HAP-1 (cell line): Measurements from ENCODE around the gene PHLPP1.

Experiments used
- DNase-seq, 2 experiments: peaks; one replicate each; pipeline ENCODE4 v3.0.0-alpha.2; 2016 to 2020; ENCODE audit warnings: low spot score in 2 of 2
- H3K27me3 ChIP-seq: fragments of 250-450 bp; sonication (Bioruptor Pico); 2 replicates; pipeline ENCODE4 v1.5.1; 2020; ENCODE audit warnings: low read depth, mild to moderate bottlenecking, moderate library complexity
- H3K36me3 ChIP-seq: fragments of 250-450 bp; sonication (Bioruptor Pico); replicated peaks from 2 replicates; pipeline ENCODE4 v1.5.1; 2020; ENCODE audit warnings: mild to moderate bottlenecking
- H3K4me1 ChIP-seq: fragments of 250-450 bp; sonication (Bioruptor Pico); 2 replicates; pipeline ENCODE4 v1.5.1; 2020; ENCODE audit warnings: mild to moderate bottlenecking
- H3K4me3 ChIP-seq: fragments of 250-450 bp; sonication (Bioruptor Pico); 2 replicates; pipeline ENCODE4 v1.5.1; 2020; ENCODE audit warnings: mild to moderate bottlenecking, moderate library complexity
- H3K9me3 ChIP-seq: fragments of 250-450 bp; sonication (Bioruptor Pico); 2 replicates; pipeline ENCODE4 v1.5.1; 2020; ENCODE audit warnings: mild to moderate bottlenecking, moderate library complexity
- in situ Hi-C: fragments of 300-500 bp; cut with MboI; formaldehyde crosslinking; loops from 3 replicates; pipeline ENCODE4 v1.14.3; 2020; ENCODE audit warnings: low sequenced_read_pairs, inconsistent platforms, mixed read lengths

Gene PHLPP1

DNA sequence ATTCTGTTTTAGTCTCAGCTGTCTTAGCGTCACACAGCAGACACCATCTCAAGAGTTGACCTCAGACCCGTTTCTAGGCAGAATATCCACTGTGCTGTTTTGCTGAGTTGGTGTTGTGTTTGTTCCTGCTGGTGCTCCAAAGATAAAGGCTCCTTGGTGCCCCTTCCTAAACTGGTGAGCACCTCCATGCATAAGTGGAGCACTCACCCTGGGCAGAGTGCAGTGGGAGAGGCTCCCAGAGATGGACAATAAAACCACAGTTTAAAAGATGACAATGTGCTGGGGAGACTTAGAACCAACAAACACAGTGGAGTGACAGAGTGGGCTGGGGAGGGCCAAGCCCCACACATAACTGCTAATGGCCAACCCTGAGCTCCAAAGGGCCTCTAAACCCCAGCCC, 271.1 kb downstream of the PHLPP1 start:
- no peak for DNase-seq
- no peaks in the 10 kb centered on the region for H3K27me3 ChIP-seq
- peaks cover 3% of the 10 kb centered on the region; the same call in 1 of the 2 replicates for H3K4me1 ChIP-seq
- H3K4me3 ChIP-seq, result no peak overlapping the region
- no peaks in the 10 kb centered on the region for H3K9me3 ChIP-seq
- no peaks in the 10 kb centered on the region for H3K36me3 ChIP-seq
- in situ Hi-C loops, result loop anchor here (25.0 kb wide), 1 partner anchor 799 kb away; the partner anchor contains the start of genes PIGN and RELCH

DNA sequence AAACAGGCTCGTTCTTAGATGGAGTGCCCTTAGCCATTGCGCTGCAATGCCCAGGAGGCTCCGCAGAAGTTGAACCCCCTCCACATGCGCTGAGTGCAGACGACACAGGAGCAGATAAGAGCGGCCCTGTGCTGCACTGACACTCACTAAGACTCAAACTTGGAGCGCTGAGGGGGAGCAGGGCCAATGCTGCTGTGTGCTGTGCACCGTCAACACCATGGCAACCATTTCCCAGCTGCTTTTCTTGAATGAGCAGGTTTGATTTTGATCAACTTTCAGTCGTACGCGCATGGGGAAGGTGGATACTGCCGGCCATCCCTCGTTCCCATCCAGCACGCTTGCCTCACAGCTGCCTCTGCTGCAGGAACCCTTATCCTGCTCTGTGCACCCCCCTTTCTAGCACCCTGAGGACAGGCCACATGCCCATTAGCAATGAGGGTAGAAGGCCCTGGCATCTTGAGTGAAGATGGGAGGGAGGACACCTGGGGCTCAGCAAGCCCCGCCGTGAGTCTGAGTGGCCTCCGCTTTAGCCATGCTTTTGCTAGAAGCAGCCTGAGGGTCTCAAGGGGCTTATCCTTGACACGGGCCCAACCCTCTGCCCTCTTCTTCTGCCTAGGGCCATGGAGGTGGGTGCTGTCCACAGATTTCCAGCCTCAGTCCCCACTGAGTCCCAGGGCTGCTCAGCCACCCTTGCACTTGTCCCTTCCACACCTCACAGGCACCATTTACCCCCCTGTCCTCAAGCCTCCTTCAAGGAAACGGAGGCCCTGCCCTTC, 271.9 kb downstream of the PHLPP1 start:
- in situ Hi-C loops, result loop anchor here (25.0 kb wide), 1 partner anchor 800 kb away; the partner anchor contains the start of genes PIGN and RELCH
- no peaks in the 10 kb centered on the region for H3K9me3 ChIP-seq
- H3K4me1 ChIP-seq, result peaks cover 3% of the 10 kb centered on the region; the same call in 1 of the 2 replicates
- no peaks in the 10 kb centered on the region for H3K36me3 ChIP-seq
- DNase-seq, result no peak
- H3K27me3 ChIP-seq, result no peaks in the 10 kb centered on the region
- no peak overlapping the region for H3K4me3 ChIP-seq

DNA sequence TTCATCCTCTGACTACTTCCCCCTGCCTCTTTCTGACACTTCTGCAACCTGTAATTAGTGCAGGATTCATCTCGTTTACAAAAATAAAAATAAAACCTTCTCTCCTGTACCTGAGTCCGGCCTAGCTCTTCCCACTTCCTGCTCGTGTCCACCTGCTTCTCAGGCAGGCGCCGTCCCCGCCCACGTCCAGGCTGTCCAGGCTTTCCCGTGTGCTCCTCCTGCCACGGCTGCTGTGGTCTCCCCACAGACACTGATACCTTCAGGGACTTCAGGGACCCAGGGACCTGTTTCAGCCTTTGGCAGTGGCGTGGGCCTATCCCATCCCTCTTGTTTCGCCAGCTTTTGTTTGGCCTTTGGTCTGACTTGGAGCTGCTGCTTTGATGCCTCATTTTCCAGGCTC, 272.5 kb downstream of the PHLPP1 start:
- H3K9me3 ChIP-seq, result no peaks in the 10 kb centered on the region
- H3K36me3 ChIP-seq, result no peaks in the 10 kb centered on the region
- in situ Hi-C loops, result loop anchor here (25.0 kb wide), 1 partner anchor 801 kb away; the partner anchor contains the start of genes PIGN and RELCH
- H3K4me1 ChIP-seq, result 0 out of 2 replicates have a peak, but pooled peaks cover 3% of the 10 kb centered on the region
- H3K4me3 ChIP-seq, result no peak overlapping the region
- DNase-seq, result no peak
- H3K27me3 ChIP-seq, result no peaks in the 10 kb centered on the region

DNA sequence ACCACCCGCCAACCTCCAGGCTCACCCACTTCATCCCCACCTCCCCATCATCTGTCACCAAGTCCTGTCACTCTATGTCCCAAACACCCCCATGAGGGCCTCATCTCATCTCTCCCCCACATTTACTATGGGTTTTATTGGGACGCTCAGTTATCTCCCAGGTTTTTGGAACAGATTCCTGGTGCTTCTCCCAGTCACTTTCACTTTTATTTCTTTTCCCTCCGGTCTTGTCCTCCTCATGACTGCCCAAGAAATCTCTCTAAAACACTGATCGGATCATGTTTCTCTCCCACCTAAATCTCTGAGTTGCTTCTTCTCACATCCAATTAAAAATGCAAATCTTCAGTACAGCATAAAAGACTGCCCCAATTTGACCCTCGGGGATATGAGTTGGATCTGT, 273.1 kb downstream of the PHLPP1 start:
- H3K27me3 ChIP-seq, result no peaks in the 10 kb centered on the region
- no peaks in the 10 kb centered on the region for H3K9me3 ChIP-seq
- H3K4me3 ChIP-seq, result no peak overlapping the region
- H3K36me3 ChIP-seq, result no peaks in the 10 kb centered on the region
- in situ Hi-C loops, result loop anchor here (25.0 kb wide), 1 partner anchor 801 kb away; the partner anchor contains the start of genes PIGN and RELCH
- DNase-seq, result no peak
- H3K4me1 ChIP-seq, result 0 out of 2 replicates have a peak, but pooled peaks cover 3% of the 10 kb centered on the region

DNA sequence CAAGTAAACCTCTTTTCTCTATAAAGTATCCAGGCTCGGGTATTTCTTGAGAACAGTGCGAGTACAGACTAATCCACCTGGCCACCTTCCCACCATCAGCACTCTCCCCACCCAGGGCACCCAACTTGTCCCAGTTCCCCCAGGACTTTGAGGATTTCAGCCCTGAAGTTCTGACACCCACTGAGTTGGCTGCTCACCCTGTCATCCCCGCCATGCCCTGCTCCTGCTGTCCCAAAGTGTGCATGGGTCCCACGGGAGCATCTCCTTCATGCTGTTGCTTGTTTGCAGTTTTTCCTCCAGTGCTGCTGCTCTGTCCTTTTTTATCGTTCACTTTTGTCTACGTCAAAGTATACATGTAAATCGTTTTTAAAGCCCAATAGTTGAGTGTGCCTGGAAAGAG, 273.9 kb downstream of the PHLPP1 start:
- no peak for DNase-seq
- in situ Hi-C loops, result loop anchor here (25.0 kb wide), 1 partner anchor 802 kb away; the partner anchor contains the start of genes PIGN and RELCH
- H3K4me1 ChIP-seq, result 0 out of 2 replicates have a peak, but pooled peaks cover 3% of the 10 kb centered on the region
- no peaks in the 10 kb centered on the region for H3K36me3 ChIP-seq
- no peaks in the 10 kb centered on the region for H3K9me3 ChIP-seq
- H3K4me3 ChIP-seq, result no peak overlapping the region
- H3K27me3 ChIP-seq, result no peaks in the 10 kb centered on the region

DNA sequence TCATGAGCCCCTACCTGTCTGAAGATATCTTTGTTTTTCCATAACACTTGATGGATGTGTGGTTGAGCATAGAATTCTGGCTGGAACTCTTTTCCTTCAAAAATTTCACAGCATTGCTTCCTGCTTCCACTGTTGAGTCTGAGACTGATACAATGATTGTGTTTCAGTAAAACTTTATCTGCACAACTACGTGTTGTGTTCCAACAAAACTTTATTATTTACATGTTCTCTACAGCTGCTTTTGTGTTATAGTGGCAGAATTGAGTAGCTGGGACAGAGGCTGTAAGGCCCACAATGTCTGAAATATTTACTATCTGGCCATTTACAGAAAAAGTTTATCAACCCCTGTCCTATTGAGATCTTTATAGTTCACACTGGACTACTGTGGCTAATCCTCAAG, 275.3 kb downstream of the PHLPP1 start:
- H3K4me3 ChIP-seq, result no peak overlapping the region
- in situ Hi-C loops, result loop anchor here (25.0 kb wide), 1 partner anchor 803 kb away; the partner anchor contains the start of genes PIGN and RELCH

DNA sequence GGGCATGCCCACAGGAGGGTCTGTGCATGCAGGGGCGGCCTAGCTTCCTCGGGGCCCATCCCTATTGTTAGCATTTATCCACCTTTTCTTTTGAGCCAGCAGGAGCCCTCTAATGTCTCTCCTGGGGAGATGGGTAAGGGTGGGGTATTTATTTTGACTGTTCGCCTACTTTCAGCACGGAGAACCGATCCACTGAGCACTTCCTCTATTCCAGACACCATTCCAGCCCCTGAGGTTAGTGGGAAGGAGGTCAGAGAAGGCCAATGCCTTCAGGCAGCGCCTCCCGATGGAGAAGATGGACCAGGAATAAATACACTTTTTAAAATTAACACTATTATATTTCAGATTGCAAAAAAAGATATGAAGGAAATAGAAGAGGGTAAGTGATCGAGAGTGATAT, 276.0 kb downstream of the PHLPP1 start:
- Histone ChIP-seq H3K36me3 (no peaks in the 10 kb centered on the region), H3K4me3 (no peak overlapping the region), H3K4me1 (0 out of 2 replicates have a peak, but pooled peaks cover 3% of the 10 kb centered on the region), H3K27me3 (no peaks in the 10 kb centered on the region), H3K9me3 (no peaks in the 10 kb centered on the region)
- in situ Hi-C loops, result loop anchor here (25.0 kb wide), 1 partner anchor 804 kb away; the partner anchor contains the start of genes PIGN and RELCH
- no peak for DNase-seq

More for the DNA sequence above, 275.3 kb downstream of the PHLPP1 start:
- H3K36me3 ChIP-seq, result no peaks in the 10 kb centered on the region
- H3K4me1 ChIP-seq, result 0 out of 2 replicates have a peak, but pooled peaks cover 3% of the 10 kb centered on the region
- H3K27me3 ChIP-seq, result no peaks in the 10 kb centered on the region
- H3K9me3 ChIP-seq, result no peaks in the 10 kb centered on the region
- no peak for DNase-seq

DNA sequence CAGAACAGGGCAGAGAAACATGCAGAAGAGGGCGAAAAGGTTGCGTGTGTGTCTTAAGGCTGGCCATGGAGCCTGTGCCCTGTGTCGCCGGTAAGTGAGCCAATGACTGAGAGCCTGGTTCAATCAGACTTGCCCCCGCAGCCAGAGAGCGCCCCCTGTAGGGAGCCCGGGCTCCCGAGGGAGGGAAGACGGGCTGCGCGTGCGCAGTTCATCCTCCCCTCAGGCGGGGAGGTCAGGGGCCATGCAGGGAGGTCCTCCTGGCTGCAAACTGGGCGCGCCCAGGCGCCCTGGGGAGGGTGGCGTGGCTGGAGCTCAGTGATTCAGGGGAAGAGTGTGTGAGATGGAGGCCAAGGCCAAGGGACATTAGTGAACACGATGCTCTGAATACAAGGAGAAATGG, 276.6 kb downstream of the PHLPP1 start:
- Histone ChIP-seq H3K9me3 (no peaks in the 10 kb centered on the region), H3K4me1 (0 out of 2 replicates have a peak, but pooled peaks cover 3% of the 10 kb centered on the region), H3K4me3 (no peak overlapping the region), H3K27me3 (no peaks in the 10 kb centered on the region), H3K36me3 (no peaks in the 10 kb centered on the region)
- no peak for DNase-seq
- in situ Hi-C loops, result loop anchor here (25.0 kb wide), 1 partner anchor 805 kb away; the partner anchor contains the start of genes PIGN and RELCH

DNA sequence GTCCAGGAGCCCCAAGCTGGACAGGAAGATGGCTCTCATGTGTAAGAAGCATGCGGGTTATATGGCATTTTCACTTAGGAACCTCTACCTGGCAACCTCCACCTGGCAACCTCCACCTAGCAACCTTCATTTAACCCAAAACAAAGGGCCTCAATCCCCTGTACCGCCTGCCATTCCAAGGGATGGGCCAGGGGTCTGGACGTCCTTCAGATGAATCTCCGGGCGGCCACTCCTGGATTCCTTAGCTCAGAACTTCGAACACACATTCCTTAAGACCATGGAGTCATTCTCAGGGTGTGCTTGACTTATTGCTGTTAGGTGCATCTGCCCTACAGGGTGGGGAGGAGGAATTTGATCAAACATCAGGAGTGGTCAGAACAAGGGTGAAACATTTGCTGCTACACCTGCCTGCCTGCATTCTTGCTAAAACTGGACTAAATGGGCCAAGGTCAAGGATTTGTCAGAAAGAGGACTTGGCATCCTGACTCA, 277.6 kb downstream of the PHLPP1 start:
- Histone ChIP-seq H3K9me3 (no peaks in the 10 kb centered on the region), H3K36me3 (no peaks in the 10 kb centered on the region), H3K4me3 (no peak overlapping the region), H3K4me1 (0 out of 2 replicates have a peak, but pooled peaks cover 3% of the 10 kb centered on the region), H3K27me3 (no peaks in the 10 kb centered on the region)
- no peak for DNase-seq
- in situ Hi-C loops, result loop anchor here (25.0 kb wide), 1 partner anchor 806 kb away; the partner anchor contains the start of genes PIGN and RELCH

DNA sequence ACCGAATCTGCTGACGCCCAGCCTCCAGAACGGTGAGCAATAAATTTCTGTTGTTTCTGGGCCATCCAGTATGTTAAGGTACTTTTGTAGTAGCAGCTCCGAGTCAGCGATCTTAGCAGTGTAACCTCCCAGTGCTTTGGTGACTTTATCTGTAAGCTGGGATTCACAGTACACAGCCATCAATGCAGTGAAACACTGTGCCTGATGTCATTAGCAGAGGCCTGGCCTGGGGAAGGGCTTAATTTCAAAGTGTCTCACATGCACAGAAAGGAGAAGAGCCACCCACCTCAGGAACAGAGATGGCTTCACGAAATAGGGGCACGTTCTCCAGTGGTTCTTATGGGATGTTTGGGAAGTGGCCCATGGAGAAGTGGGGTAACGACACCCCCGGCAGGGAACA, 281.2 kb downstream of the PHLPP1 start:
- Histone ChIP-seq H3K27me3 (no peaks in the 10 kb centered on the region), H3K4me3 (no peak overlapping the region), H3K9me3 (no peaks in the 10 kb centered on the region), H3K36me3 (no peaks in the 10 kb centered on the region), H3K4me1 (no peaks in the 10 kb centered on the region)
- in situ Hi-C loops, result loop anchor here (25.0 kb wide), 1 partner anchor 809 kb away; the partner anchor contains the start of genes PIGN and RELCH
- no peak for DNase-seq

DNA sequence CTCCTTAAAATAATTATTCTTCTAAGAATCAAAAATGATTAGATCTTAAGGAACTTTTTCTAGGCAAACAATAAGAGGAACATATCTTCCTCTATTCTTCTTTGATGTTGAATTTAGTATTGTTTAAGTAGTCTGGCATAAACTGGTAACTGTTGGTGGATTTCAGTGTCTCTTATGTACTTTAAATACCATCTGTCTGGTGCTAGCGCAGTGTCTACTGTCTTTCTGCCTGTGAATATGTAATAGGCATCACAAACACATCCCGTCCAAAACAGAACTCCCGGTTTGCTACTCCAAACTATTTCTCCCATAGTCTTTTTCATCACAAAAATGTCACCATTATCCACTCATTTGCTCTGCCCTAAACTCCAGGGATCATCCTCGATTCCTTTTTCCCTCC, 281.7 kb downstream of the PHLPP1 start:
- H3K27me3 ChIP-seq, result no peaks in the 10 kb centered on the region
- in situ Hi-C loops, result loop anchor here (25.0 kb wide), 1 partner anchor 810 kb away; the partner anchor contains the start of genes PIGN and RELCH

DNA sequence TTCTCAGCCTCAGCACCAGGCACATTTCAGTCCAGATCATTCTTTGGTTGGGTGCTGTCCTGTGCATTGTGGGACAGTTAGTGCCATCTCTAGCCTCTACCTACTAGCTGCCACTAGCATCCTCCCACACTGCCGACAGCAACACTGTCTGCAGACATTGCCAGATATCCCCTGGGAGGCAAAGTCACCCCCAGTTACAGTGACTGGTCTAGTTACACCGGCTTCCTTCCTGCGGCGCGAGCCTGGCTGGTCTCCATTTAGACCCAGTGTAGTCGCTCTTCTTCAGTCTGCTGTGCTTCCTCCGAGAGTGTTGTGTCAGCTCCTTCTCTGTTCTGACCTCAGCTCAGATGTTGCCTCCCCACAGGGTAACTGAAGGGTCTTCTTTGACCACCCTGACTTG, 283.1 kb downstream of the PHLPP1 start:
- Histone ChIP-seq H3K9me3 (no peaks in the 10 kb centered on the region; the same call in 1 of the 2 replicates), H3K4me1 (peaks cover 3% of the 10 kb centered on the region; the same call in 1 of the 2 replicates), H3K27me3 (no peaks in the 10 kb centered on the region), H3K36me3 (no peaks in the 10 kb centered on the region), H3K4me3 (no peak overlapping the region)
- in situ Hi-C loops, result loop anchor here (25.0 kb wide), 1 partner anchor 811 kb away; the partner anchor contains the start of genes PIGN and RELCH
- no peak for DNase-seq

More for the DNA sequence above, 281.7 kb downstream of the PHLPP1 start:
- Histone ChIP-seq H3K4me3 (no peak overlapping the region), H3K4me1 (no peaks in the 10 kb centered on the region), H3K36me3 (no peaks in the 10 kb centered on the region), H3K9me3 (no peaks in the 10 kb centered on the region)
- no peak for DNase-seq

DNA sequence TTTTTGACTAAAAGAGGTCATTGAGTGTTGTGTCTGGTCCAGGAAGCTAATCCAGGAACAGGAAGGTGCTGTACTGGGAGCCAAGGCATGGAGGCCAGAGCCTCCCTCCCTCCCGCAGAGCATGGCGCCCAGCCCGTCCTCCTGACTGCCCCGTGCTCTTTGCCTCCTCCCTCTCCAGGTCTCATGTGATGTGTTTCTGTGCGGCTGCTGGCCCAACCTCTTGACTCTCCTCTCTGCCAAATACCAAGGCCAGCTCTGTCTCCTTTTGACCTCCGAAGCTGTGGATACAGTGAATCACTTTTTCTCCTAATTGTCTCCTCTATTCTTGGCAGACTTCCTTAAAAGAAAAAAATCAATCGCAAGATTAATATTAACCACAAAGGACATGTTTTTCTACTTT, 284.1 kb downstream of the PHLPP1 start:
- Histone ChIP-seq H3K27me3 (no peaks in the 10 kb centered on the region), H3K36me3 (no peaks in the 10 kb centered on the region), H3K9me3 (no peaks in the 10 kb centered on the region; the same call in 1 of the 2 replicates), H3K4me1 (peaks cover 3% of the 10 kb centered on the region; the same call in 1 of the 2 replicates), H3K4me3 (no peak overlapping the region)
- DNase-seq, result no peak
- in situ Hi-C loops, result loop anchor here (25.0 kb wide), 1 partner anchor 812 kb away; the partner anchor contains the start of genes PIGN and RELCH
